NCI-H82 treated with DMSO at 0.1 percent for 48 hours (cell line): Measurements from ENCODE around the gene ELL.

Experiments used
- DNase-seq: peaks from one replicate; lab custom pipeline; 2025; ENCODE audit not compliant: unreplicated experiment; lab: John Stamatoyannopoulos, UW

Gene ELL

GRCh38 chr19:18424890-18425514, 96.9 kb downstream of the ELL start:
- no peak for DNase-seq

GRCh38 chr19:18424122-18424889, 97.6 kb downstream of the ELL start:
- DNase-seq, result no peak

- DNase-seq, result no peak
Observed at GRCh38 chr19:18423258-18424020, 98.4 kb downstream of the ELL start.

- DNase-seq, result no peak
Observed at GRCh38 chr19:18422530-18423191, 99.2 kb downstream of the ELL start.

GRCh38 chr19:18421371-18421959, 100.4 kb downstream of the ELL start:
- no peak for DNase-seq

GRCh38 chr19:18420930-18421329, 100.9 kb downstream of the ELL start:
- no peak for DNase-seq

GRCh38 chr19:18419699-18420460, 102.0 kb downstream of the ELL start:
- no peak for DNase-seq

- DNase-seq, result peak; percentile 69
Observed at GRCh38 chr19:18419195-18419698, 102.6 kb downstream of the ELL start, which contains the start of gene SSBP4. TSS of gene SSBP4 (plus strand) at chr19:18419398. CDS start at chr19:18419649, 251 bp downstream.

GRCh38 chr19:18418483-18419194, 103.2 kb downstream of the ELL start:
- no peak for DNase-seq

GRCh38 chr19:18418029-18418482, 103.8 kb downstream of the ELL start:
- no peak for DNase-seq

- peak; percentile 76 for DNase-seq
Observed at GRCh38 chr19:18417250-18418028, 104.4 kb downstream of the ELL start.

- DNase-seq, result peak; percentile 74
Observed at GRCh38 chr19:18416778-18417249, 105.1 kb downstream of the ELL start.

GRCh38 chr19:18415178-18415867, 106.5 kb downstream of the ELL start:
- DNase-seq, result no peak

GRCh38 chr19:18414504-18415177, 107.2 kb downstream of the ELL start:
- DNase-seq, result peak; percentile 11

- DNase-seq, result no peak
Observed at GRCh38 chr19:18412610-18413239, 109.1 kb downstream of the ELL start.

- DNase-seq, result peak; percentile 20
Observed at GRCh38 chr19:18408053-18408476, 113.8 kb downstream of the ELL start.

GRCh38 chr19:18406749-18407148, 115.1 kb downstream of the ELL start:
- no peak for DNase-seq
